GM19467 (cell line): ENCODE results near the gene CORO6.

Source experiments
- ATAC-seq: cut with Tn5 transposase; IDR thresholded peaks from one replicate; pipeline ENCODE4 v1.9.1; 2021; ENCODE audit warnings: mild to moderate bottlenecking, moderate library complexity; ENCODE audit not compliant: unreplicated experiment

Gene CORO6

GRCh38 chr17:29578626-29579485, 43.9 kb downstream of the CORO6 start:
- no peak for ATAC-seq

GRCh38 chr17:29577385-29578211, 45.1 kb downstream of the CORO6 start:
- no peak for ATAC-seq

GRCh38 chr17:29577001-29577370, 45.7 kb downstream of the CORO6 start:
- ATAC-seq: no peak

GRCh38 chr17:29576214-29577000, 46.3 kb downstream of the CORO6 start:
- ATAC-seq: no peak

- no peak for ATAC-seq
Measured at GRCh38 chr17:29575511-29576213, 47.0 kb downstream of the CORO6 start.

GRCh38 chr17:29574732-29575510, 47.8 kb downstream of the CORO6 start:
- no peak for ATAC-seq

- no peak for ATAC-seq
Measured at GRCh38 chr17:29573871-29574731, 48.6 kb downstream of the CORO6 start.

GRCh38 chr17:29573558-29573869, 49.2 kb downstream of the CORO6 start:
- ATAC-seq: no peak

- ATAC-seq: no peak
Measured at GRCh38 chr17:29572691-29573557, 49.8 kb downstream of the CORO6 start.

- ATAC-seq: no peak
Measured at GRCh38 chr17:29571883-29572681, 50.6 kb downstream of the CORO6 start.

GRCh38 chr17:29571486-29571882, 51.2 kb downstream of the CORO6 start:
- ATAC-seq: no peak

GRCh38 chr17:29570521-29570920, 52.2 kb downstream of the CORO6 start:
- no peak for ATAC-seq

GRCh38 chr17:29569245-29569950, 53.3 kb downstream of the CORO6 start:
- ATAC-seq: no peak

- ATAC-seq: peak; percentile 45
Measured at GRCh38 chr17:29568331-29569244, 54.1 kb downstream of the CORO6 start, which contains the start of gene TP53I13. TSS of gene TP53I13 (plus strand) at chr17:29568701. CDS start at chr17:29568759, 58 bp downstream.

GRCh38 chr17:29567554-29568330, 55.0 kb downstream of the CORO6 start:
- peak; percentile 33 for ATAC-seq
